Measurements from ENCODE around the gene NPFFR2.
"Not testable (repeated sequence)": the region's sequence is repeated elsewhere in the genome, so short reads cannot be mapped to it uniquely, and the experiment has no call there.

NPFFR2 gene

GRCh38 chr4:72031868-72032608, at the start of gene NPFFR2:
Gene NPFFR2, plus strand, starts transcription at chr4:72032000. Its CDS starts 96,592 bp downstream, at chr4:72128592.
- no peak for DNase-seq

GRCh38 chr4:71992571-71993312, 39.1 kb upstream of the NPFFR2 start:
- no peak for DNase-seq

- DNase-seq = no peak
These were observed 37.2 kb upstream of the NPFFR2 start for GRCh38 chr4:71994559-71994958.

- DNase-seq = no peak
These were observed 36.5 kb upstream of the NPFFR2 start for GRCh38 chr4:71995297-71995696.

- DNase-seq = no peak
These were observed 25.2 kb upstream of the NPFFR2 start for GRCh38 chr4:72006586-72006985.

- no peak for DNase-seq
These were observed 19.9 kb upstream of the NPFFR2 start for GRCh38 chr4:72011906-72012305.

- no peak for DNase-seq
These were observed 15.8 kb upstream of the NPFFR2 start for GRCh38 chr4:72016011-72016410.

- no peak for DNase-seq
These were observed 12.1 kb upstream of the NPFFR2 start for GRCh38 chr4:72019688-72020087.

- DNase-seq = no peak
These were observed 9.2 kb upstream of the NPFFR2 start for GRCh38 chr4:72022553-72022952.

GRCh38 chr4:72055566-72055965, 23.8 kb downstream of the NPFFR2 start:
- no peak for DNase-seq

- DNase-seq = no peak
These were observed 31.9 kb downstream of the NPFFR2 start for GRCh38 chr4:72063726-72064125.

GRCh38 chr4:72067051-72067450, 35.3 kb downstream of the NPFFR2 start:
- DNase-seq = no peak

GRCh38 chr4:72073816-72074215, 42.0 kb downstream of the NPFFR2 start:
- no peak for DNase-seq

- no peak for DNase-seq
These were observed 44.8 kb downstream of the NPFFR2 start for GRCh38 chr4:72076562-72076961.

GRCh38 chr4:72077346-72077745, 45.5 kb downstream of the NPFFR2 start:
- no peak for DNase-seq

GRCh38 chr4:72084587-72085011, 52.8 kb downstream of the NPFFR2 start:
- no peak for DNase-seq

- not testable (repeated sequence) for DNase-seq
These were observed 58.8 kb downstream of the NPFFR2 start for GRCh38 chr4:72090606-72091005.

GRCh38 chr4:72094059-72094797, 62.4 kb downstream of the NPFFR2 start:
- peak; percentile 86 for DNase-seq

- DNase-seq = no peak
These were observed 75.7 kb downstream of the NPFFR2 start for GRCh38 chr4:72107456-72107855.

- no peak for DNase-seq
These were observed 77.6 kb downstream of the NPFFR2 start for GRCh38 chr4:72109364-72109763.

GRCh38 chr4:72109959-72110497, 78.2 kb downstream of the NPFFR2 start:
- DNase-seq = no peak

- no peak for DNase-seq
These were observed 79.1 kb downstream of the NPFFR2 start for GRCh38 chr4:72110886-72111285.

GRCh38 chr4:72111863-72112262, 80.1 kb downstream of the NPFFR2 start:
- no peak for DNase-seq

All from NCI-H1436 (cell line).